HepG2 (cell line): Measurements from ENCODE around the gene WBP1. TPM values are rescaled to one million over a fixed set of nuclear protein-coding genes. Genes with fewer than 3 reads are reported as not detected.

ENCODE experiments used
- DMAP1 ChIP-seq: IDR thresholded peaks from 2 replicates; pipeline ENCODE4 v1.6.1; 2016
- FLYWCH1 ChIP-seq: sonication (generic); formaldehyde crosslinking; IDR thresholded peaks from 2 replicates; pipeline ENCODE4 v1.8.1; 2023; ENCODE audit warnings: mild to moderate bottlenecking, missing genetic modification reagents
- HNRNPUL1 ChIP-seq: fragments of 200-400 bp; formaldehyde crosslinking; IDR thresholded peaks from 2 replicates; pipeline ENCODE4 v1.6.1; 2017; ENCODE audit warnings: low read depth, mild to moderate bottlenecking, low read length, moderate library complexity
- NFE2L2 ChIP-seq: fragments of 150-350 bp; IDR thresholded peaks from 2 replicates; pipeline ENCODE4 v1.6.1; 2014; ENCODE audit warnings: low read length
- NR2F1 ChIP-seq, 2 experiments: fragments of 450-650 bp in 1 of 2; formaldehyde crosslinking in 1 of 2; IDR thresholded peaks; 2 replicates each; pipeline versions ENCODE4 v1.5.0 to v1.6.1; 2016 to 2020; ENCODE audit warnings: mild to moderate bottlenecking in 1 of 2, missing compliant biosample characterization in 1 of 2, missing genetic modification reagents in 1 of 2, moderate library complexity in 1 of 2
- PHB2 ChIP-seq: fragments of 450-650 bp; IDR thresholded peaks from 2 replicates; pipeline ENCODE4 v1.6.1; 2018; ENCODE audit not compliant: partially characterized antibody
- PITX1 ChIP-seq: sonication (generic); formaldehyde crosslinking; IDR thresholded peaks from 2 replicates; pipeline ENCODE4 v1.5.1; 2020; ENCODE audit warnings: mild to moderate bottlenecking, missing genetic modification reagents
- RAD51 ChIP-seq: fragments of 450-650 bp; IDR thresholded peaks from 2 replicates; pipeline ENCODE4 v1.6.1; 2016; ENCODE audit warnings: borderline replicate concordance
- SMAD3 ChIP-seq: sonication (generic); formaldehyde crosslinking; IDR thresholded peaks from 2 replicates; pipeline ENCODE4 v1.4.0; 2020; ENCODE audit warnings: missing genetic modification reagents
- ZFP41 ChIP-seq: sonication (generic); formaldehyde crosslinking; IDR thresholded peaks from 2 replicates; pipeline ENCODE4 v1.4.0; 2020; ENCODE audit warnings: mild to moderate bottlenecking, missing genetic modification reagents, borderline replicate concordance
- ZFX ChIP-seq: sonication (generic); formaldehyde crosslinking; IDR thresholded peaks from 2 replicates; pipeline ENCODE4 v1.4.0; 2020; ENCODE audit warnings: mild to moderate bottlenecking, low read depth, missing genetic modification reagents, moderate library complexity
- ZNF350 ChIP-seq: sonication (generic); formaldehyde crosslinking; IDR thresholded peaks from 2 replicates; pipeline ENCODE4 v1.4.0; 2020; ENCODE audit warnings: mild to moderate bottlenecking, low read depth, missing genetic modification reagents, borderline replicate concordance
- ZNF841 ChIP-seq: sonication (generic); formaldehyde crosslinking; IDR thresholded peaks from 2 replicates; pipeline ENCODE4 v1.8.1; 2023; ENCODE audit warnings: missing genetic modification reagents, borderline replicate concordance
- polyA plus RNA-seq, 8 experiments: library from polyadenylated mRNA; depleted of rRNA in 3 of 8; stranded (reverse) in 7 of 8; unstranded in 1 of 8; fragments of >200 nt; fragmentation: Illumina TruSeq in 4 of 8; extraction: Trizol in 4 of 8; gene quantifications; 2 replicates each; pipeline versions ENCODE4 v1.2.1 to v1.2.3, GENCODE V29; 2011 to 2016; ENCODE audit warnings: low read depth in 4 of 8, missing spikeins in 1 of 8, mixed read lengths in 1 of 8; ENCODE audit not compliant: insufficient read depth in 1 of 8
- total RNA-seq, 5 experiments: library from RNA; depleted of rRNA; stranded (reverse); fragments of >200 nt; fragmentation: Illumina TruSeq; extraction: Trizol; gene quantifications; 2 replicates each; pipeline ENCODE4 v1.2.3, GENCODE V29; 2016; ENCODE audit warnings: low read depth in 1 of 5
- TF ChIP-seq, protein P1 (sequence below): sonication (generic); formaldehyde crosslinking; IDR thresholded peaks from 2 replicates; pipeline ENCODE4 v1.5.0; 2020; ENCODE audit warnings: mild to moderate bottlenecking, low read depth, missing genetic modification reagents, borderline replicate concordance
- TF ChIP-seq, protein P2 (sequence below): sonication (generic); formaldehyde crosslinking; IDR thresholded peaks from 2 replicates; pipeline ENCODE4 v1.8.0; 2022; ENCODE audit warnings: mild to moderate bottlenecking, missing genetic modification reagents, moderate library complexity
- TF ChIP-seq, protein P3 (sequence below): sonication (generic); formaldehyde crosslinking; IDR thresholded peaks from 2 replicates; pipeline ENCODE4 v1.5.1; 2020; ENCODE audit warnings: mild to moderate bottlenecking, missing genetic modification reagents, moderate library complexity
- TF ChIP-seq, protein P4 (sequence below): sonication (generic); formaldehyde crosslinking; IDR thresholded peaks from 2 replicates; pipeline ENCODE4 v1.4.0; 2020; ENCODE audit warnings: missing genetic modification reagents, borderline replicate concordance
- TF ChIP-seq, protein P5 (sequence below): sonication (generic); formaldehyde crosslinking; IDR thresholded peaks from 2 replicates; pipeline ENCODE4 v1.5.0; 2020; ENCODE audit warnings: mild to moderate bottlenecking, missing genetic modification reagents, borderline replicate concordance
- TF ChIP-seq, protein P6 (sequence below): sonication (generic); formaldehyde crosslinking; IDR thresholded peaks from 2 replicates; pipeline ENCODE4 v1.5.0; 2020; ENCODE audit warnings: mild to moderate bottlenecking, missing genetic modification reagents

Gene WBP1
- total and polyA plus RNA-seq, 2 of the 13 experiments (the other 11 are each of a cell fraction or from before 2014, with no cell fraction given): 38.8 to 85.7 TPM

DNA sequence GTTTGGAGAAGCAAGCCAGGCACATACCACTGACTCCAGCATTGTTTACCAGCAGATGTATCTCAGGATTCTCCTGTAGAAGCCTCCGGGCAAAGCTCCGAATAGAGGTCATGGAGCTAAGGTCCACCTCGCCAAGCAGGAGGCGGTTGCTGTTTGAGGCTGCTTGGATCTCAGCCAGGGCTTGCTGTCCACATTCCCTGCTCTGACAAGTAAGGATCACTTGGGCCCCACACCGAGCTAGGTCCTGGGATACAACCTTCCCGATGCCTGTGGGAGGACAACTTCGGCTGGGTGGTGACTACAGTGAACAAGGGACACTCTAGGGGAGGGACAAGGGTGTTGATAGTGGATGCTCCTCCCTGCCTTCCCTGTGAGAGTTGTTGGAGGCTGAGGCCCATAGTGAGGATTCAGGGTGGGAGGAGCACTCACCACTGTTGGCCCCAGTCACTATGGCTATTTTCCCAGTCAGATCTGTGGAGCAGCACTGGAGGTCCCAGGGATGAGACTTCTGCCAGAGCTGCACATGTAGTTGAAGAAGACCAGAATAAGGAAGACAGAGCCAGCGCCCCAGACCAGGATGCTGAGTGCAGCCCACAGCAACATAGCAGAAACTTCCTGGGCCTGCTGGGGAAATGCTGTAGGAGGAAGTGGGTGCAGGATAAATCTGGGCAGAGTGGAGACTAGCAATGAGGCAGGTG, 45.1 kb upstream of the WBP1 start (continued):
- peak; percentile 45; the same call in 1 of the 2 replicates for TF ChIP-seq ZNF350 (CRISPR knock-in tag)
- TF ChIP-seq, protein P1, sequence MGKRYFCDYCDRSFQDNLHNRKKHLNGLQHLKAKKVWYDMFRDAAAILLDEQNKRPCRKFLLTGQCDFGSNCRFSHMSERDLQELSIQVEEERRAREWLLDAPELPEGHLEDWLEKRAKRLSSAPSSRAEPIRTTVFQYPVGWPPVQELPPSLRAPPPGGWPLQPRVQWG (CRISPR knock-in tag): no peak
- TF ChIP-seq DMAP1 (CRISPR knock-in tag): no peak
- TF ChIP-seq NFE2L2: no peak
- no peak for TF ChIP-seq PHB2
- TF ChIP-seq, protein P2, sequence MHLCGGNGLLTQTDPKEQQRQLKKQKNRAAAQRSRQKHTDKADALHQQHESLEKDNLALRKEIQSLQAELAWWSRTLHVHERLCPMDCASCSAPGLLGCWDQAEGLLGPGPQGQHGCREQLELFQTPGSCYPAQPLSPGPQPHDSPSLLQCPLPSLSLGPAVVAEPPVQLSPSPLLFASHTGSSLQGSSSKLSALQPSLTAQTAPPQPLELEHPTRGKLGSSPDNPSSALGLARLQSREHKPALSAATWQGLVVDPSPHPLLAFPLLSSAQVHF: no peak
- TF ChIP-seq SMAD3: peak; percentile 34; the same call in 1 of the 2 replicates
- TF ChIP-seq, protein P3, sequence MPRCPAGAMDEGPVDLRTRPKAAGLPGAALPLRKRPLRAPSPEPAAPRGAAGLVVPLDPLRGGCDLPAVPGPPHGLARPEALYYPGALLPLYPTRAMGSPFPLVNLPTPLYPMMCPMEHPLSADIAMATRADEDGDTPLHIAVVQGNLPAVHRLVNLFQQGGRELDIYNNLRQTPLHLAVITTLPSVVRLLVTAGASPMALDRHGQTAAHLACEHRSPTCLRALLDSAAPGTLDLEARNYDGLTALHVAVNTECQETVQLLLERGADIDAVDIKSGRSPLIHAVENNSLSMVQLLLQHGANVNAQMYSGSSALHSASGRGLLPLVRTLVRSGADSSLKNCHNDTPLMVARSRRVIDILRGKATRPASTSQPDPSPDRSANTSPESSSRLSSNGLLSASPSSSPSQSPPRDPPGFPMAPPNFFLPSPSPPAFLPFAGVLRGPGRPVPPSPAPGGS (CRISPR knock-in tag): no peak
- no peak for TF ChIP-seq FLYWCH1 (CRISPR knock-in tag)
- TF ChIP-seq, protein P4, sequence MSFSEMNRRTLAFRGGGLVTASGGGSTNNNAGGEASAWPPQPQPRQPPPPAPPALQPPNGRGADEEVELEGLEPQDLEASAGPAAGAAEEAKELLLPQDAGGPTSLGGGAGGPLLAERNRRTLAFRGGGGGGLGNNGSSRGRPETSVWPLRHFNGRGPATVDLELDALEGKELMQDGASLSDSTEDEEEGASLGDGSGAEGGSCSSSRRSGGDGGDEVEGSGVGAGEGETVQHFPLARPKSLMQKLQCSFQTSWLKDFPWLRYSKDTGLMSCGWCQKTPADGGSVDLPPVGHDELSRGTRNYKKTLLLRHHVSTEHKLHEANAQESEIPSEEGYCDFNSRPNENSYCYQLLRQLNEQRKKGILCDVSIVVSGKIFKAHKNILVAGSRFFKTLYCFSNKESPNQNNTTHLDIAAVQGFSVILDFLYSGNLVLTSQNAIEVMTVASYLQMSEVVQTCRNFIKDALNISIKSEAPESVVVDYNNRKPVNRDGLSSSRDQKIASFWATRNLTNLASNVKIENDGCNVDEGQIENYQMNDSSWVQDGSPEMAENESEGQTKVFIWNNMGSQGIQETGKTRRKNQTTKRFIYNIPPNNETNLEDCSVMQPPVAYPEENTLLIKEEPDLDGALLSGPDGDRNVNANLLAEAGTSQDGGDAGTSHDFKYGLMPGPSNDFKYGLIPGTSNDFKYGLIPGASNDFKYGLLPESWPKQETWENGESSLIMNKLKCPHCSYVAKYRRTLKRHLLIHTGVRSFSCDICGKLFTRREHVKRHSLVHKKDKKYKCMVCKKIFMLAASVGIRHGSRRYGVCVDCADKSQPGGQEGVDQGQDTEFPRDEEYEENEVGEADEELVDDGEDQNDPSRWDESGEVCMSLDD (CRISPR knock-in tag): no peak
- TF ChIP-seq NR2F1 (CRISPR knock-in tag; IDR thresholded peaks at IDR 0.05): no peak; a peak in 1 of 4 replicates
- TF ChIP-seq, protein P5, sequence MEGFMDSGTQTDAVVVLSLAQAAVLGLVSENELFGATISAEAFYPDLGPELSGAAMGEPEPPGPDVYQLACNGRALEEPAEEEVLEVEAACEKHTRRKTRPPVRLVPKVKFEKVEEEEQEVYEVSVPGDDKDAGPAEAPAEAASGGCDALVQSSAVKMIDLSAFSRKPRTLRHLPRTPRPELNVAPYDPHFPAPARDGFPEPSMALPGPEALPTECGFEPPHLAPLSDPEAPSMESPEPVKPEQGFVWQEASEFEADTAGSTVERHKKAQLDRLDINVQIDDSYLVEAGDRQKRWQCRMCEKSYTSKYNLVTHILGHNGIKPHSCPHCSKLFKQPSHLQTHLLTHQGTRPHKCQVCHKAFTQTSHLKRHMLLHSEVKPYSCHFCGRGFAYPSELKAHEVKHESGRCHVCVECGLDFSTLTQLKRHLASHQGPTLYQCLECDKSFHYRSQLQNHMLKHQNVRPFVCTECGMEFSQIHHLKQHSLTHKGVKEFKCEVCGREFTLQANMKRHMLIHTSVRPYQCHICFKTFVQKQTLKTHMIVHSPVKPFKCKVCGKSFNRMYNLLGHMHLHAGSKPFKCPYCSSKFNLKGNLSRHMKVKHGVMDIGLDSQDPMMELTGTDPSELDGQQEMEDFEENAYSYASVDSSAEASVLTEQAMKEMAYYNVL (CRISPR knock-in tag): 0 out of 2 replicates have a peak, but pooled peaks have one; percentile 37
- TF ChIP-seq HNRNPUL1: no peak
- TF ChIP-seq RAD51: no peak
- TF ChIP-seq ZFP41 (CRISPR knock-in tag): no peak
- no peak for TF ChIP-seq ZNF841 (CRISPR knock-in tag)
- TF ChIP-seq, protein P6, sequence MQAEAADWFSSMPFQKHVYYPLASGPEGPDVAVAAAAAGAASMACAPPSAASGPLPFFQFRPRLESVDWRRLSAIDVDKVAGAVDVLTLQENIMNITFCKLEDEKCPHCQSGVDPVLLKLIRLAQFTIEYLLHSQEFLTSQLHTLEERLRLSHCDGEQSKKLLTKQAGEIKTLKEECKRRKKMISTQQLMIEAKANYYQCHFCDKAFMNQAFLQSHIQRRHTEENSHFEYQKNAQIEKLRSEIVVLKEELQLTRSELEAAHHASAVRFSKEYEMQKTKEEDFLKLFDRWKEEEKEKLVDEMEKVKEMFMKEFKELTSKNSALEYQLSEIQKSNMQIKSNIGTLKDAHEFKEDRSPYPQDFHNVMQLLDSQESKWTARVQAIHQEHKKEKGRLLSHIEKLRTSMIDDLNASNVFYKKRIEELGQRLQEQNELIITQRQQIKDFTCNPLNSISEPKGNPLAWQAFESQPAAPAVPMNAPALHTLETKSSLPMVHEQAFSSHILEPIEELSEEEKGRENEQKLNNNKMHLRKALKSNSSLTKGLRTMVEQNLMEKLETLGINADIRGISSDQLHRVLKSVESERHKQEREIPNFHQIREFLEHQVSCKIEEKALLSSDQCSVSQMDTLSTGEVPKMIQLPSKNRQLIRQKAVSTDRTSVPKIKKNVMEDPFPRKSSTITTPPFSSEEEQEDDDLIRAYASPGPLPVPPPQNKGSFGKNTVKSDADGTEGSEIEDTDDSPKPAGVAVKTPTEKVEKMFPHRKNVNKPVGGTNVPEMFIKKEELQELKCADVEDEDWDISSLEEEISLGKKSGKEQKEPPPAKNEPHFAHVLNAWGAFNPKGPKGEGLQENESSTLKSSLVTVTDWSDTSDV (CRISPR knock-in tag): no peak
- TF ChIP-seq ZFX (CRISPR knock-in tag): no peak
- 0 out of 2 replicates have a peak, but pooled peaks have one; percentile 42 for TF ChIP-seq PITX1 (CRISPR knock-in tag)
